NCI-H2227 treated with DMSO at 0.1 percent for 48 hours (cell line): ENCODE results near the gene ARHGAP21.

Experiments
- DNase-seq: peaks from one replicate; lab custom pipeline; 2025; lab: John Stamatoyannopoulos, UW

The ARHGAP21 gene

GRCh38 chr10:24722676-24723385, 856 bp downstream of the ARHGAP21 start:
- DNase-seq = no peak

- no peak for DNase-seq
Measured at GRCh38 chr10:24722131-24722675, 1.5 kb downstream of the ARHGAP21 start.

DNA sequence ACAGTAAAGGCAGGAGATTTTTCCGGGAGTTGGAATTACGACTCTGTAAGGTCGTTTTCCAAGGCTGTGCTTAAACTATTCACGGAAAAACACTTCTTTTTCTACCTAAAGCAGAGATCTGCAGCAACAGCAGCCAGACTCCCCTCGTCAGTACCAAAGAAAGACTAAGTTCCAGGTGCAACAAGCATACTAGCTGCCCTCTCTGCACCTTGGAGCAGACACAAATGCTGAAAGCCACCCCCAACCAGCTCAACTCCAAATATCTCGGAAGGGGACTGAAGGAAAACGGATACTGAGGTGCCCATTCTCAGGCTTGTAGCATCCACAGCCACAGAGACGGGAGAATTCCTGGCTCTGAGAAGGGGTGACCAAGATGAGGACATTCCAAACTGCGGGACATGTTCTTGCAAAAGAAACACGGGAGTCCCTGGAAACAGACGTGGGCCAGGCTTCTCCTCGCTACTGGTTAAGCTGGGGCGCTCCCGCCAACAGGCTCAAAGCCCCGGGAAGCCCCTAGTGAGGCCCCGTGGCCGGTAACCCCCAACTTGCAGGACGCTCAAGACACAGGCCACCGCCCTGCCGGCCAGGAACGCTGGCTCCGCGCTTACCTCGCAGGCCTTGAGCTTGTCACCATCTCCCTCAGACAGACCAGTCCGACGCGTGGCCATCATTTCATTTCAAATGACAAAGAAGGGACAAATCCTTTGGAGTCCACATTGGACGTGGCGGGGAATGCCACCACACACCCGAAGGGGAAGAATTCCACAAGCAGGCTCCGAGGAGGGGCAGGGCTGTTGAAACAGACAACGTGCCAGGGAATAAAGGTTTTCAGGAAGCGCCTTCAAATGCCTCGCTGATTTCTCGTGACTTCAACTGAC, 2.2 kb downstream of the ARHGAP21 start:
- DNase-seq = no peak

DNA sequence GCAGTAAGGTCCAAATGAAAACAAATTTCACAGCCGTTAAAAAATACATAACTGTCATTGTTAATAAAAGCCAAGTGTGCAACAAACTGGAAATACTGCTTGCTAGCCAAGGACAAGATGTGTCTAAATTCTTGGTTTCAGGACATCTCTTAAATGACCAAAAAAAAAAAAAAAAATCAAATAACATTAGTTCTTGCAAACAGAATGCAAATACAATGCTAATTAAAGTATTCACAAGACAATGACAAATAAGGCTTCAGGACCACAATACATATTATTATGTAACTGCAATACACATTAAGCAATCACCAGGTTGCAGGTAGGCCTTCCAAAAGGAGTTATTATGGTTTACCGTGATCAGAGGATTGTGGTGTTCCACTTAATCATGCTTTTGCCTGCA, 3.6 kb downstream of the ARHGAP21 start:
- no peak for DNase-seq

GRCh38 chr10:24718031-24718855, 5.4 kb downstream of the ARHGAP21 start:
- no peak for DNase-seq

DNA sequence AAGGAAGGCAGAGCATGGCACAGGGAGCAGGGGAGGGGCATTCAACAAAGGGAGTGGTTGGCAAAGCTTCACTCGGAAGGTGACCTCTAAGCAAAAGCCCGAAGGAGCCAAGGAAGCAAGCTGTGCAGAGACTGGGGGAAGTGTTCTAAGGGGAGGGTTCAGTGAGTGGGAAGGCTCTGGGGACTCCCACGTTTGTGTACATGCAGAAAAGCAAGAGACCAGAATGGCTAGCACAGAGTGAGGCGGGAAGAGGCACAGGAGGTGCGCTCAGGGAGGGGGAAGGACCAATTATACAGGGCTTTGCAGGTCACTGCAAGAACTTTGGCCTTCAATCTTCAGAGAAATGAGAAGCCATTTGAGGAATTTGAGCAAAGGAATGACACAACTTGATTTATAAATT, 7.4 kb downstream of the ARHGAP21 start:
- no peak for DNase-seq

GRCh38 chr10:24715246-24715769, 8.4 kb downstream of the ARHGAP21 start:
- no peak for DNase-seq

DNA sequence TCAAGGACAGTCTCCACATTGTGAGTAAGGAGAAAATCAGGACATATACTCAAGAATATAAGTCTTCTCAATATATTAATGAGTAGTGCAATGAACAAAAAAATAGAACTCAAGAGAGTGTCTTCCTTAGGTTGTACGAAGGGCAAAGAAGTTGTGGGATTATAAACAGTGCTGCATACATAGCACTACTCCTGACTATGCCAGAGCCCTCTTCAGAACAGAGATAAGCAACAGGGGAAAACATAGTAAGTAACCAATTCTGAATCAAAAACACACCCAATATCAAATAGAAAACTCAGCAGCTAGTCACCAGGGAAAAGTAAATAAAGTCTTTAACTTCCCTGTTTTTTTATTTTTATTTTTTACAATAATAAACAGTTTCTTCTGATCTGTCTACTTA, 10.6 kb downstream of the ARHGAP21 start:
- no peak for DNase-seq

GRCh38 chr10:24711465-24711864, 12.2 kb downstream of the ARHGAP21 start:
- no peak for DNase-seq

DNA sequence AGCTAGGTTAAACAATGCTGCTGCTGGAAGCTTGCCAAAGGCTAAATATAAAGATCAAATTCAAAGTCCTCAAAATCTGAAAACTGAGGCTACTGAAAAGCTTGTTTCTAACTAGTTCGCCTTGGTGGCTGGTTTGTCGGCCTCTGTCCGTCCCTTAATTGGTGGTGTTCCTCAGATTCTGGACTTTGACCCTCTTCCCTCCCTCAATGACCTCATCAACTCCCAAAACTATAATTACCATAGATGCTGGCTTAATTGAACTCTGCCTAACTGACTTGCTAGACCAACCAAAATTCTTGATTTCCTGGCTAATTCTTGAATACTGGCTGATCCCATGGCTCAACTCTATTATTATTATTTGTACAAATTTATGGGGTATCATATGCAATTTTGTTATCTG, 15.6 kb downstream of the ARHGAP21 start:
- DNase-seq = no peak

GRCh38 chr10:24707445-24707844, 16.2 kb downstream of the ARHGAP21 start:
- DNase-seq = no peak

GRCh38 chr10:24706479-24707118, 17.1 kb downstream of the ARHGAP21 start:
- DNase-seq = peak; percentile 23

- no peak for DNase-seq
Measured at GRCh38 chr10:24703700-24704099, 20.0 kb downstream of the ARHGAP21 start.

- DNase-seq = no peak
Measured at GRCh38 chr10:24701447-24701846, 22.2 kb downstream of the ARHGAP21 start.

DNA sequence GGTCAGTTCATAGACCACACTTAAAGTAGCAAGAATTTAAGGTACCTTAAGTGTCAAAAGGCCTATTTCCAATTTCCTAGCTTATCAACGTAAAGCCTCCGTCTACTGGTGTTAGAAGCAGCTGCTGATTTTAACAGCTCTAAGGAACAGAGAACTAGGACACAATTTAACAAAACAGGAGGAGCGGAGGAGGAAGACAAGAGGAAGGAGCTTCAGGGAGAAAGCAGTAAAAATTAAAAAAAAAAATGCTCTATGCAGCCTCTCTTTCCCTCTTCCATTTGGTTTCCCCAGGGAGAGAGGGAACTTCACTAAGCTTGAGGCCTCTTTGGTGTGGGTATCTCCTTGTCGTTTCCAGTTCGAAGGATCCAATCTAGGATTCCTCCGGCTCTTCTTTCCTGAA, 22.7 kb downstream of the ARHGAP21 start:
- DNase-seq = no peak

GRCh38 chr10:24698270-24698669, 25.4 kb downstream of the ARHGAP21 start:
- no peak for DNase-seq

DNA sequence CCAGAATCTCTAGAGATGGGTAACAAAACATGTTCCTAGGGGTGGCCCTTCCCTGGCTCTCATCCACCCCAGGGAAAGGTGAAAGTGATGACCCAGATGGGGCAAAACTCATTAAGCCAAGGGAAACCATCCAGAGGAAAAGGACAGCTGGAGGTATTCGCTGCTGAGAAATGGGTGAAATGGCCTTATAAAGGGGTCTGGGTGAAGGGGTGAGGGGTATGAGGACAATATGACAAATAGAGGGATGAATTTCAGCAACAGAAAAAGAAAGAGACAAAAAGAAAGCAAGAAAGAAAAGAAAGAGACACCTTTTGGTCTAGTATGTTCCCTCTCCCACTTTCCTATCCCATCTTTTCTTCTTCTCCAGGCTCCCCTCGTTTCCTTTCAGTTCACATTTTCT, 26.6 kb downstream of the ARHGAP21 start:
- no peak for DNase-seq

DNA sequence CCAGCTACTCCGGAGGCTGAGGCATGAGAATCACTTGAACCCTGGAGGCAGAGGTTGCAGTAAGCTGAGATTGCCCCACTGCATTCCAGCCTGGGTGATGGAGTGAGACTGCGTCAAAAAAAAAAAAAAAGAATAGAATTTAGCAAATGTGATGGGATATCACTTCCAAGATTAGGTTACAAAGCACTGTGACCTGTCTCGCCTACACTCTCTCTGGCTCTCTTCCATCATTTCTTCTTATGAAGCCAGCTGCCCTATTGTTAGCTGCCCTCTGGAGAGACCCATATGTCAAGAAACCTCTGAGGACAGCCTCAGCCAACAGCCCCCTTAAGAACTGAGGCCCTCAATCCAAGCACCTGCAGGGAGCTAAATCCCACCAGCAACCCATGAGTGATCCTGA, 28.2 kb downstream of the ARHGAP21 start:
- no peak for DNase-seq

DNA sequence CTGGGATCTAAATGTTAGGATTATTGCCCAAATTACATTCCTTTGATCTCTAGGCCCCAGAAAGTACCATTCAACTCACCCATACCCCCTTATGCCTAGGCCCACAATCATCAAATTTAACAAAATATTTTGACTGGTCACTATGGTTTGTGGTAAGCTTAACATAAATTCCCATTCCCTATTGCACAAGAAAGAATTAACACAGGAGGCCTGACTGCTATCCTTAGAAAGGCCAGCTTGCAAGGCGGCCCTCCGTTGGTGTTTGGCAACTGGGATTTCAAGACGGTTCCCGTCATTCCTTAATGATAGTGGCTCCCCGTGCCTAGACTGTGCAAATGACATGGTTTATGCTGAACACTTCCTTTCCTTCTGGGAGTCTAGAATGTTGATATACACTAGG, 29.6 kb downstream of the ARHGAP21 start:
- no peak for DNase-seq

- no peak for DNase-seq
Measured at GRCh38 chr10:24690961-24691512, 32.6 kb downstream of the ARHGAP21 start.

DNA sequence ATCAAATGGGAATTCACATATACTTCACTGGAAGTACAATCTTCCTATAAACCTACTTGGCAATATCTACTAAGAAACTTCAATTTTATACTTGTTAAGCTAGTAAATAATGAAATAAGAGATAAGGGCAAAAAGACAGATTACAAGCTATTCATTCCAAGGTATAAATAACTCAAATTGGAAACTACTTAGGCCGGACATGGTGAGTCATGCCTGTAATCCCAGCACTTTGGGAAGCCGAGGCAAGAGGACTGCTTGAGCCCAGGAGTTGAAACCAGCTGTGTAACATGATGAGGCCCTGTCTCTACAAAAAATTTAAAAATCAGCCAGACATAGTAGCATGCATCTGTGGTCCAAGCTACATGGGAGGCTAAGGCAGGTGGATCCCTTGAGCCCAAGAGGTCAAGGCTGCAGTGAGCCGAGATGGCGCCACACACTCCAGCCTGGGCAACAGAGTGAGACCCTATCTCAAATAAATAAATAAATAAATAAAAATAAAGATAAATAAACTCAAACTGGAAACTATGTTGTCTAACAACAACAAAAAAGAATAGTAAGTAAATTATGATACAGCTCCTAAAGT, 37.6 kb downstream of the ARHGAP21 start:
- no peak for DNase-seq
